ACC112 (cell line): ENCODE data around the gene NF1.
"Not testable (repeated sequence)": the region's sequence is repeated elsewhere in the genome, so short reads cannot be mapped to it uniquely, and the experiment has no call there.

Source experiments
- H2AFZ ChIP-seq: fragments of 200-600 bp; sonication (generic); one replicate; pipeline ENCODE4 v1.6.0; 2017; ENCODE audit warnings: antibody characterized with exemption, low read length; ENCODE audit not compliant: unreplicated experiment
- H3K27ac ChIP-seq: fragments of 200-600 bp; sonication (generic); 2 replicates; pipeline ENCODE4 v1.5.1; 2014; ENCODE audit warnings: low read depth, mild to moderate bottlenecking, antibody characterized with exemption, low read length, moderate library complexity
- H3K27me3 ChIP-seq: fragments of 200-600 bp; sonication (generic); 2 replicates; pipeline ENCODE4 v1.6.1; 2014; ENCODE audit warnings: mild to moderate bottlenecking, antibody characterized with exemption, low read length, moderate library complexity, mixed read lengths; ENCODE audit not compliant: insufficient read depth
- H3K36me3 ChIP-seq: fragments of 200-600 bp; sonication (generic); 2 replicates; pipeline ENCODE4 v1.6.1; 2016; ENCODE audit warnings: mild to moderate bottlenecking, antibody characterized with exemption, low read length, moderate library complexity, mixed read lengths; ENCODE audit not compliant: insufficient read depth
- H3K4me1 ChIP-seq: fragments of 200-600 bp; sonication (generic); one replicate; pipeline ENCODE4 v1.6.1; 2016; ENCODE audit warnings: low read length, mixed read lengths; ENCODE audit not compliant: insufficient read depth, unreplicated experiment, control insufficient read depth
- H3K4me3 ChIP-seq: fragments of 200-600 bp; sonication (generic); 2 replicates; pipeline ENCODE4 v1.5.1; 2014; ENCODE audit warnings: mild to moderate bottlenecking, low read depth, low read length
- H3K79me2 ChIP-seq: fragments of 200-600 bp; sonication (generic); one replicate; pipeline ENCODE4 v1.6.0; 2016; ENCODE audit warnings: low read length; ENCODE audit not compliant: control insufficient read depth, unreplicated experiment, insufficient read depth

Gene NF1

DNA sequence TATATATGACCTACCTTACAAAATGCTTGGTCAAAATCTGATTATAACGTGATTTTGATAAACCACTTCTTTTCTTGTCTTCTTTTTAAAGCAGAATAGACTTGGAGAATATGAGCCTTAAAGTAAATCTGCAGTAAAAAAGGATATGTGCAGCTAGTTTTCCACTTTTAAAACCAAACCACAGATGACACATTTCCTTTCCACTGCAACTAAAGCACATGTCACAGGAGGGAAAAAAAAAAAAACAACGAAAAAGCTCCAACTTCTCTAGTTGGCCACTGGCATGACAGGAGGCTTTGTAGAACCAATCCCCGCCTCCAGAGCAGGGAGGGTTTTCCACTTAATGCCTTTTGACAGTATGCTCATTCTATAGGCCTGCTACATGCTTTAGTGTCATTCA, 226.7 kb downstream of the NF1 start, which contains the start of gene EVI2A:
TSS of gene EVI2A (minus strand) at position 142 of the 400 bp plus-strand sequence. CDS start 2,609 bp downstream, outside the sequence.
- no peaks in the 10 kb centered on the region for H3K27me3 ChIP-seq
- peaks cover 17% of the 10 kb centered on the region for H3K79me2 ChIP-seq
- H3K27ac ChIP-seq = peak within 1 kb of the TSS; percentile 71
- H3K36me3 ChIP-seq = 0 out of 2 replicates have a peak, but pooled peaks cover 4% of the 10 kb centered on the region
- peaks cover 38% of the 10 kb centered on the region for H3K4me1 ChIP-seq
- H3K4me3 ChIP-seq = peak within 1 kb of the TSS; percentile 71
- no peak within 1 kb of the TSS for H2AFZ ChIP-seq

DNA sequence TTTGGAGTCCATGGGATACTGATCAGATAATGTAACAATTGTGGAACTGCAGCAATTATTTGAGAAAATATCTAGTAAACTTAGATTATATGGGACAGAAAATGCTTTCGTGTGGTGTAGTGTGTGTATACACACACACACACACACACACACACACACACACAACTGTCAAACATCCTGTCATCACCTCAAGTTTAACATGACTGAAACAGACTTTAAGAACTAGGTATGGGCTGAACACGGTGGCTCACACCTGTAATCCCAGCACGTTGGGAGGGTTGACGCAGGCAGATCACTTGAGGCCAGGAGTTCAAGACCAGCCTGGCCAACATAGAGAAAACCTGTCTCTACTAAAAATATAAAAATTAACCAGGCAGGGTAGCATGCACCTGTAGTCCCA, 227.2 kb downstream of the NF1 start:
- Histone ChIP-seq H3K4me3 (peak overlapping the region; percentile 71; the same call in 1 of the 2 replicates), H3K27ac (peak overlapping the region; percentile 71), H2AFZ (no peak overlapping the region)

DNA sequence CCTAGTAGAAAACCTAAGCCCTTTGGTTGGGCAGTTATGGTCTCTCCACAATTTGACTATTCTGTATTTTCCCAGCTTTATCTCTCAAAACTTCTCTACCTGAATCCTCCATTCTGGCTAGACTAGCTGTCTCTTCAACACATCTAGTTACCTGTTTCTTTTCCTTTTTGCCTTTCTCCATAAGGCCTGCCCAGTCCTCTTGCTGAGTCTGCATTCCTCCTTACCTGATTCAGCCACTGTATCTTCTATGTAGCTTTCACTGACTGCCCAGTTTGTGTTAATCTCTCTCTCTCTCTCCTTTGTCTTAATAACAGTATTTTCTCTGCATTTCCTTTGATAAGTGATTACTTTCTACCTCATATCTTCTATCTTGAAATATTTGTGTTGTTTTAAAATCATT, 228.8 kb downstream of the NF1 start:
- H2AFZ ChIP-seq = no peak overlapping the region
- peaks cover 43% of the 10 kb centered on the region for H3K4me1 ChIP-seq
- peaks cover 16% of the 10 kb centered on the region for H3K79me2 ChIP-seq
- no peaks in the 10 kb centered on the region for H3K27me3 ChIP-seq
- no peak overlapping the region for H3K27ac ChIP-seq
- H3K36me3 ChIP-seq = peaks cover 6% of the 10 kb centered on the region
- no peak overlapping the region for H3K4me3 ChIP-seq

More for the DNA sequence above, 227.2 kb downstream of the NF1 start:
- Histone ChIP-seq H3K79me2 (peaks cover 17% of the 10 kb centered on the region), H3K4me1 (peaks cover 38% of the 10 kb centered on the region), H3K36me3 (0 out of 2 replicates have a peak, but pooled peaks cover 4% of the 10 kb centered on the region), H3K27me3 (no peaks in the 10 kb centered on the region)

GRCh38 chr17:31327534-31328159, 232.9 kb downstream of the NF1 start:
- Histone ChIP-seq H3K4me3 (no peak overlapping the region), H3K79me2 (no peaks in the 10 kb centered on the region), H3K27ac (peak overlapping the region; percentile 82), H3K27me3 (no peaks in the 10 kb centered on the region), H3K4me1 (peaks cover 16% of the 10 kb centered on the region), H2AFZ (no peak overlapping the region), H3K36me3 (peaks cover 4% of the 10 kb centered on the region)

DNA sequence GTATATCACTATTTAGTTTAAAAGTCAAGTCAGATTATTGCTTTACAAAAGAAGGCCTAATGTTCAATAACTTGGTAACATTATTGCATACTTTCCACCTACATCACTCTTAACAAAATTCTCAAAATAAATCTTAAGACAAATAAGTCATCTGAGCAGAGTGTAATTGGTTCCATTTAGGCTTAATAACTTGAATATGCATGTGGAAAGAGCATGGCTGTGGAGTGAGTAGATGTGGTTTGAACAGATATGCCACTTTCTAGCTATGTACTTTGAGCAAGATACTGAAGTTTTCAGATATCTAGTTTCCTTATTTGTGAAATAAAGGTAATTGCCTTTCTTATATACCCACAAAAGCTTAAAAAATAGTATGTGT, 233.4 kb downstream of the NF1 start:
- H3K4me3 ChIP-seq = no peak overlapping the region
- H3K4me1 ChIP-seq = peaks cover 16% of the 10 kb centered on the region
- H3K79me2 ChIP-seq = no peaks in the 10 kb centered on the region
- H2AFZ ChIP-seq = no peak overlapping the region
- H3K27ac ChIP-seq = peak overlapping the region; percentile 82
- no peaks in the 10 kb centered on the region for H3K27me3 ChIP-seq
- H3K36me3 ChIP-seq = peaks cover 4% of the 10 kb centered on the region

DNA sequence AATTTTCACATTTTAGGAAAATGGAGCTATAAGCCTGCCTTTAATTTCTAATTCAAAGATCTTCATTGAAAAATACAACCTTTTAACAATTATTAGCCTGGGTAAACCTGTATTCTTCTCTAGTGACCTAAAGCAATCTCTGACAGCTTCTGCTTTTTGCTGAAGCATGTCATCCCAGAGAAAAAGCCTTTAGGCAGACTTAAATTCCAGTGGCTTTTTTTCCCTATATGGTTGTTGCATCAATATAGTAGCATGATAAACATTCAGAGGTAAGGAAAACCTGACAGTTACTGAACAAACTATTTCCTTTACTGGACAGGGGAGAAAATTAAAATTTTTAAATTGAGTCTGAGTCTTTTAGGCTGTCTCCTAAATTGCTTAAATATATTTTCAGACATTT, 234.4 kb downstream of the NF1 start:
- H3K4me3 ChIP-seq = no peak overlapping the region
- no peak overlapping the region for H3K27ac ChIP-seq
- H3K79me2 ChIP-seq = no peaks in the 10 kb centered on the region
- peaks cover 4% of the 10 kb centered on the region for H3K36me3 ChIP-seq
- H3K4me1 ChIP-seq = peaks cover 16% of the 10 kb centered on the region
- H3K27me3 ChIP-seq = no peaks in the 10 kb centered on the region
- H2AFZ ChIP-seq = no peak overlapping the region

GRCh38 chr17:31339906-31340661, 245.3 kb downstream of the NF1 start:
- Histone ChIP-seq H2AFZ (peak overlapping the region; percentile 5), H3K27ac (peak overlapping the region; percentile 62), H3K79me2 (no peaks in the 10 kb centered on the region), H3K36me3 (peaks cover 18% of the 10 kb centered on the region), H3K4me1 (peaks cover 14% of the 10 kb centered on the region), H3K4me3 (peak overlapping the region; percentile 19; the same call in 1 of the 2 replicates), H3K27me3 (no peaks in the 10 kb centered on the region)

GRCh38 chr17:31345191-31345747, 250.5 kb downstream of the NF1 start:
- H2AFZ ChIP-seq, H3K27ac ChIP-seq, H3K27me3 ChIP-seq: not testable (repeated sequence)

GRCh38 chr17:31349454-31349853, 254.7 kb downstream of the NF1 start:
- H2AFZ ChIP-seq = no peak overlapping the region
- H3K4me1 ChIP-seq = no peaks in the 10 kb centered on the region
- no peak overlapping the region for H3K4me3 ChIP-seq
- no peak overlapping the region for H3K27ac ChIP-seq
- no peaks in the 10 kb centered on the region for H3K79me2 ChIP-seq
- no peaks in the 10 kb centered on the region for H3K27me3 ChIP-seq
- H3K36me3 ChIP-seq = peaks cover 31% of the 10 kb centered on the region

More at GRCh38 chr17:31345191-31345747, 250.5 kb downstream of the NF1 start:
- not testable (repeated sequence) for H3K79me2 ChIP-seq, H3K4me1 ChIP-seq, H3K4me3 ChIP-seq
- H3K36me3 ChIP-seq = peaks cover 19% of the 10 kb centered on the region

GRCh38 chr17:31355935-31356334, 261.2 kb downstream of the NF1 start:
- Histone ChIP-seq H3K36me3 (peaks cover 39% of the 10 kb centered on the region), H3K27ac (no peak overlapping the region)

More at GRCh38 chr17:31355935-31356334, 261.2 kb downstream of the NF1 start:
- no peak overlapping the region for H3K4me3 ChIP-seq
- no peaks in the 10 kb centered on the region for H3K79me2 ChIP-seq
- H3K27me3 ChIP-seq = no peaks in the 10 kb centered on the region
- no peaks in the 10 kb centered on the region for H3K4me1 ChIP-seq
- H2AFZ ChIP-seq = no peak overlapping the region
